Measurements from ENCODE around the gene SLC19A1.

The SLC19A1 gene

GRCh38 chr21:45454060-45454925 is 87.9 kb downstream of the SLC19A1 start:
- DNase-seq (ENCODE audit: low read depth in 2 of 2) = no peak

GRCh38 chr21:45453308-45453950 is 88.8 kb downstream of the SLC19A1 start:
- DNase-seq (ENCODE audit: low read depth in 2 of 2) = no peak

- DNase-seq (ENCODE audit: low read depth in 2 of 2) = no peak
These were observed 89.4 kb downstream of the SLC19A1 start for GRCh38 chr21:45452696-45453307.

- DNase-seq (ENCODE audit: low read depth in 2 of 2) = no peak
These were observed 90.5 kb downstream of the SLC19A1 start for GRCh38 chr21:45451771-45452182.

GRCh38 chr21:45451091-45451740 is 91.0 kb downstream of the SLC19A1 start:
- no peak for DNase-seq (ENCODE audit: low read depth in 2 of 2)

- DNase-seq (ENCODE audit: low read depth in 2 of 2) = no peak
These were observed 91.7 kb downstream of the SLC19A1 start for GRCh38 chr21:45450423-45451090.

- no peak for DNase-seq (ENCODE audit: low read depth in 2 of 2)
These were observed 92.4 kb downstream of the SLC19A1 start for GRCh38 chr21:45449658-45450422.

GRCh38 chr21:45448810-45449657 is 93.2 kb downstream of the SLC19A1 start:
- DNase-seq (ENCODE audit: low read depth in 2 of 2) = no peak

- DNase-seq (ENCODE audit: low read depth in 2 of 2) = no peak
These were observed 93.9 kb downstream of the SLC19A1 start for GRCh38 chr21:45448283-45448809.

Measured in fibroblast of skin of left biceps (primary cell).